Thyroid gland (tissue), 4 donors: ENCODE data around the gene ENOX1.

ENCODE experiments used
- CTCF ChIP-seq, 6 experiments: fragments of 200-600 bp in 3 of 6; fragments of 450-650 bp in 3 of 6; sonication (generic) in 3 of 6; IDR thresholded peaks; one replicate each; pipeline ENCODE4 v1.5.1; 2016 to 2019; ENCODE audit warnings: antibody characterized with exemption in 6 of 6, mild to moderate bottlenecking in 2 of 6, inconsistent platforms in 1 of 6, moderate library complexity in 1 of 6
- POLR2A ChIP-seq, 2 donors: fragments of 450-650 bp; IDR thresholded peaks; one replicate each; pipeline ENCODE4 v1.6.1; 2017; ENCODE audit warnings: antibody characterized with exemption in 2 of 2, mild to moderate bottlenecking in 2 of 2, moderate library complexity in 1 of 2

- TF ChIP-seq CTCF (IDR thresholded peaks at IDR 0.05): no peak
- no peak for TF ChIP-seq POLR2A (IDR thresholded peaks at IDR 0.05)
Measured at GRCh38 chr13:43815204-43815603, 28.4 kb upstream of the ENOX1 start.
